ENCODE results near the gene IQSEC1. TPM values are rescaled to one million over a fixed set of nuclear protein-coding genes. Genes with fewer than 3 reads are reported as not detected.

The IQSEC1 gene
- total RNA-seq, 3 donors from 2014 or later: 26.9 to 45.4 (median 26.9) TPM

DNA sequence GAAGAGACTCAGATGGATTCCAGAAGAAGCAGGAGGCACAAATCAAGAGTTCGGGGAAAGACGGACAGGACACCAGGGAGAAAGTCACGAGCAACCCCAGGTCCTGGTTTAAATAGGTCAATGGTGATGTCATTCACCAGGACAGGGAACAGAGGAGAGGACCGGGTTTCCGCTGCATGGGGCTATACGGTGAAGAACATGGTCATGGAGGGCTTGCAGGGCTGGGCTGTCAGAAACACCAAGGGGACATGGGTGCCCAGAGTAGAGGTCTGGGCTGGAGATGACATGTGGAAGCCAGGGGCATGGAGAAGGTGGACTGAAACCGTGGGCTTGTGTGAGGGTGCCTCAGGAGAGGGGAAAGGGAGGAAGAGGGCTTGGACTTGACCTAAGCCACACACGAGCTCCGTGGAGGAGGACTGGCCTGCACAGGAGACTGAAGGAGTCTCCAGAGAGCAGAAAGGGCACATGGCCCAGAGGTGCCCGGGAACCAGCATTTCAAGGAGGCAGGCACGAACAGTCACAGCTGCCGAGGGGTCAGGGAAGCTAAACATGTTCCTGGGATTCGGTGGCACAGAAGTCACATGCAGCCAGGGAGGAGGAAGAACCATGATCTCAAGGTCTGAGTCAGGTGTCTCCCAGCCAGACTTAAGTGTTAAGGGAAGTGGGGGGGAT, 177.7 kb downstream of the IQSEC1 start:
- H3K4me1 ChIP-seq: no peaks in the 10 kb centered on the region
- no peaks in the 10 kb centered on the region for H3K9me3 ChIP-seq
- no peak overlapping the region for H3K4me3 ChIP-seq
- TF ChIP-seq POLR2AphosphoS5 (IDR thresholded peaks at IDR 0.05) (no peak), POLR2A (IDR thresholded peaks at IDR 0.05) (no peak)
- TF ChIP-seq, protein P1, sequence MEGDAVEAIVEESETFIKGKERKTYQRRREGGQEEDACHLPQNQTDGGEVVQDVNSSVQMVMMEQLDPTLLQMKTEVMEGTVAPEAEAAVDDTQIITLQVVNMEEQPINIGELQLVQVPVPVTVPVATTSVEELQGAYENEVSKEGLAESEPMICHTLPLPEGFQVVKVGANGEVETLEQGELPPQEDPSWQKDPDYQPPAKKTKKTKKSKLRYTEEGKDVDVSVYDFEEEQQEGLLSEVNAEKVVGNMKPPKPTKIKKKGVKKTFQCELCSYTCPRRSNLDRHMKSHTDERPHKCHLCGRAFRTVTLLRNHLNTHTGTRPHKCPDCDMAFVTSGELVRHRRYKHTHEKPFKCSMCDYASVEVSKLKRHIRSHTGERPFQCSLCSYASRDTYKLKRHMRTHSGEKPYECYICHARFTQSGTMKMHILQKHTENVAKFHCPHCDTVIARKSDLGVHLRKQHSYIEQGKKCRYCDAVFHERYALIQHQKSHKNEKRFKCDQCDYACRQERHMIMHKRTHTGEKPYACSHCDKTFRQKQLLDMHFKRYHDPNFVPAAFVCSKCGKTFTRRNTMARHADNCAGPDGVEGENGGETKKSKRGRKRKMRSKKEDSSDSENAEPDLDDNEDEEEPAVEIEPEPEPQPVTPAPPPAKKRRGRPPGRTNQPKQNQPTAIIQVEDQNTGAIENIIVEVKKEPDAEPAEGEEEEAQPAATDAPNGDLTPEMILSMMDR (IDR thresholded peaks at IDR 0.05): no peak
- peaks cover 4% of the 10 kb centered on the region for H3K36me3 ChIP-seq
- peaks cover 0 to 3% of the 10 kb centered on the region in 2 donors for H3K27me3 ChIP-seq
- no peak for DNase-seq (ENCODE audit: low spot score in 2 of 2)
- intact Hi-C loops (cut with DNase I; ENCODE audit: low total_unique reads): loop anchor here (5.0 kb wide), 1 partner anchor 1232 kb away; the partner anchor contains the start of gene TMEM43
- H3K27ac ChIP-seq: no peak overlapping the region

DNA sequence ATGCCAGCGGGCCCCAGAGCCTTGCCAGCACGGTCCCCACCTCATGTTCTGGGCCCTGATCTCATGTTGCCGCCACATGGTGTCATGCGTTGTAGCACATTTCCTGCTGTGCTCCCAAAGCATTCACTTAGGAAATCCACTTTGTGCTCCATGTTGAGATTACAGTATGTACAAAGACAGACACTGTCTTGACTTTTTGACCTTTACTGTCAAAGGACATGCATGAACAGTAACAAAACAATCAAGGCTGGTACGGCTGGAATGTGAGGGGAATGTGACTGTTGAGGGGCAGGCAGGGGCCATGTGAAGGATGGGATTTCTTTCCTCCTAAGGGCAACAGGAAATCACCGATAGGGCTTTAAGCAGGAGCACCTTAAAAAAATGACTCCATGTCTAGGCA, 178.6 kb downstream of the IQSEC1 start:
- TF ChIP-seq POLR2A (IDR thresholded peaks at IDR 0.05) (no peak), POLR2AphosphoS5 (IDR thresholded peaks at IDR 0.05) (no peak)
- TF ChIP-seq, protein P1 (IDR thresholded peaks at IDR 0.05): no peak
- Histone ChIP-seq H3K27ac (no peak overlapping the region), H3K4me1 (no peaks in the 10 kb centered on the region)

DNA sequence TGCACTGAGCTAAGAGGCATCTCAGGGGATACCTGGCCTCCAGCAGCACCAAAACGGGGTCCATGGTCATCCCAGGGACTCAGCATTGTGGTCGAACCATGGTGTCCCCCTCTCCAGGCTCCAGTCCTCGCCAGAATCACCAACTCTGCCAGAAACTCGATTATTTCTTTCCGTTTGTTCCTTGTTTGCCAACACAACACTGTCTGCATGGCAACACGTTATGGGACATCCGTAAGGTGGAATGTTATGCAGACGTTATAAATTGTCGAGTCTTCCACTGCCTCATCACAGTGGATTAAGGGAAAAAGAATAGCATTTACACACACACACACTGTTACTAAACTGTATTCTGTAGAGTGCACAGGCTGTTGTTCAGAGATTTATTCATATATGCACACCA, 179.4 kb downstream of the IQSEC1 start:
- DNase-seq (ENCODE audit: low spot score in 2 of 2): no peak
- intact Hi-C loops (cut with DNase I; ENCODE audit: low total_unique reads): no loop called here
- no peak overlapping the region for H3K4me3 ChIP-seq
- H3K4me1 ChIP-seq: no peaks in the 10 kb centered on the region
- H3K27me3 ChIP-seq: peaks cover 0 to 3% of the 10 kb centered on the region in 2 donors
- H3K36me3 ChIP-seq: no peaks in the 10 kb centered on the region
- TF ChIP-seq, protein P1 (IDR thresholded peaks at IDR 0.05): no peak
- TF ChIP-seq POLR2A (IDR thresholded peaks at IDR 0.05) (no peak), POLR2AphosphoS5 (IDR thresholded peaks at IDR 0.05) (no peak)
- no peaks in the 10 kb centered on the region for H3K9me3 ChIP-seq
- no peak overlapping the region for H3K27ac ChIP-seq

More for the DNA sequence above, 178.6 kb downstream of the IQSEC1 start:
- Histone ChIP-seq H3K9me3 (no peaks in the 10 kb centered on the region), H3K27me3 (peaks cover 0 to 3% of the 10 kb centered on the region in 2 donors), H3K4me3 (no peak overlapping the region), H3K36me3 (peaks cover 4% of the 10 kb centered on the region)
- DNase-seq (ENCODE audit: low spot score in 2 of 2): no peak
- intact Hi-C loops (cut with DNase I; ENCODE audit: low total_unique reads): loop anchor here (5.0 kb wide), 1 partner anchor 1233 kb away; the partner anchor contains the start of gene TMEM43

GRCh38 chr3:12893247-12893646, 180.0 kb downstream of the IQSEC1 start:
- no peaks in the 10 kb centered on the region for H3K36me3 ChIP-seq
- intact Hi-C loops (cut with DNase I; ENCODE audit: low total_unique reads): no loop called here
- no peaks in the 10 kb centered on the region for H3K4me1 ChIP-seq
- H3K4me3 ChIP-seq: no peak overlapping the region
- TF ChIP-seq POLR2AphosphoS5 (IDR thresholded peaks at IDR 0.05) (no peak), POLR2A (IDR thresholded peaks at IDR 0.05) (no peak)
- TF ChIP-seq, protein P1 (IDR thresholded peaks at IDR 0.05): no peak
- no peaks in the 10 kb centered on the region for H3K9me3 ChIP-seq
- peaks cover 0 to 3% of the 10 kb centered on the region in 2 donors for H3K27me3 ChIP-seq
- no peak for DNase-seq (ENCODE audit: low spot score in 2 of 2)
- no peak overlapping the region for H3K27ac ChIP-seq

- Histone ChIP-seq H3K27ac (no peak overlapping the region), H3K4me1 (no peaks in the 10 kb centered on the region), H3K36me3 (no peaks in the 10 kb centered on the region), H3K9me3 (no peaks in the 10 kb centered on the region), H3K4me3 (no peak overlapping the region), H3K27me3 (peaks cover 0 to 3% of the 10 kb centered on the region in 2 donors)
- intact Hi-C loops (cut with DNase I; ENCODE audit: low total_unique reads): no loop called here
- no peak for TF ChIP-seq POLR2AphosphoS5 (IDR thresholded peaks at IDR 0.05)
- DNase-seq (ENCODE audit: low spot score in 2 of 2): no peak
These were observed 180.4 kb downstream of the IQSEC1 start for GRCh38 chr3:12892840-12893189.

Measured in breast epithelium (tissue), 4 donors.